ENCODE measurements around the gene FAM50B. TPM values are rescaled to one million over a fixed set of nuclear protein-coding genes. Genes with fewer than 3 reads are reported as not detected.

FAM50B gene
- total and polyA plus RNA-seq, 10 donors: 6.6 to 13.3 (median 9.0) TPM

DNA sequence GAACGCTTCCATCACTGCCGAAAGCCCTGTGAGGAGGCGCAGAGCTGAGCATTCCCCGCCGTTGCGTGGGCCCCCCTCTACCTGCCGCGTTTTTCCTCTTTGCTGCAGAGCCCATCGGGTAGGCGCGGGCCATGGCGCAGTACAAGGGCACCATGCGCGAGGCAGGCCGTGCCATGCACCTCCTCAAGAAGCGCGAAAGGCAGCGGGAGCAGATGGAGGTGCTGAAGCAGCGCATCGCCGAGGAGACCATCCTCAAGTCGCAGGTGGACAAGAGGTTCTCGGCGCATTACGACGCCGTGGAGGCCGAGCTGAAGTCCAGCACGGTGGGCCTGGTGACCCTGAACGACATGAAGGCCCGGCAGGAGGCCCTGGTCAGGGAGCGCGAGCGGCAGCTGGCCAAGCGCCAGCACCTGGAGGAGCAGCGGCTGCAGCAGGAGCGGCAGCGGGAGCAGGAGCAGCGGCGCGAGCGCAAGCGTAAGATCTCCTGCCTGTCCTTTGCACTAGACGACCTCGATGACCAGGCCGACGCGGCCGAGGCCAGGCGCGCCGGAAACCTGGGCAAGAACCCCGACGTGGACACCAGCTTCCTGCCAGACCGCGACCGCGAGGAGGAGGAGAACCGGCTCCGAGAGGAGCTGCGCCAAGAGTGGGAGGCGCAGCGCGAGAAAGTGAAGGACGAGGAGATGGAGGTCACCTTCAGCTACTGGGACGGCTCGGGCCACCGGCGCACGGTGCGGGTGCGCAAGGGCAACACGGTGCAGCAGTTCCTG lies 693 bp downstream of the FAM50B start:
- Histone ChIP-seq H3K9me3 (peaks cover 0 to 10% (median 4%) of the 10 kb centered on the region in 8 donors), H3K27me3 (replicated peaks in 1 of 7) (no peaks in the 10 kb centered on the region), H3K4me3 (peak overlapping the region; percentile 25 to 73 (median 39)), H3K4me1 (peaks cover 0 to 40% (median 13%) of the 10 kb centered on the region in 6 donors), H3K36me3 (no peaks in the 10 kb centered on the region), H3K27ac (peak overlapping the region in 6 of 8 donors; percentile 62 to 81 (median 74))
- WGBS, 5 donors: 70 to 81% (median 72%) methylated on average over 63 to 73 of the region's 73 CpGs
- intact Hi-C loops (cut with DNase I; ENCODE audit: low total_unique reads): no loop called here
- TF ChIP-seq POLR2AphosphoS5 (IDR thresholded peaks at IDR 0.05) (peak in 2 of 3 donors; percentile 44 to 54), POLR2A (IDR thresholded peaks at IDR 0.05) (no peak)
- TF ChIP-seq, protein P1, sequence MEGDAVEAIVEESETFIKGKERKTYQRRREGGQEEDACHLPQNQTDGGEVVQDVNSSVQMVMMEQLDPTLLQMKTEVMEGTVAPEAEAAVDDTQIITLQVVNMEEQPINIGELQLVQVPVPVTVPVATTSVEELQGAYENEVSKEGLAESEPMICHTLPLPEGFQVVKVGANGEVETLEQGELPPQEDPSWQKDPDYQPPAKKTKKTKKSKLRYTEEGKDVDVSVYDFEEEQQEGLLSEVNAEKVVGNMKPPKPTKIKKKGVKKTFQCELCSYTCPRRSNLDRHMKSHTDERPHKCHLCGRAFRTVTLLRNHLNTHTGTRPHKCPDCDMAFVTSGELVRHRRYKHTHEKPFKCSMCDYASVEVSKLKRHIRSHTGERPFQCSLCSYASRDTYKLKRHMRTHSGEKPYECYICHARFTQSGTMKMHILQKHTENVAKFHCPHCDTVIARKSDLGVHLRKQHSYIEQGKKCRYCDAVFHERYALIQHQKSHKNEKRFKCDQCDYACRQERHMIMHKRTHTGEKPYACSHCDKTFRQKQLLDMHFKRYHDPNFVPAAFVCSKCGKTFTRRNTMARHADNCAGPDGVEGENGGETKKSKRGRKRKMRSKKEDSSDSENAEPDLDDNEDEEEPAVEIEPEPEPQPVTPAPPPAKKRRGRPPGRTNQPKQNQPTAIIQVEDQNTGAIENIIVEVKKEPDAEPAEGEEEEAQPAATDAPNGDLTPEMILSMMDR (IDR thresholded peaks at IDR 0.05 in 8 of 11, conservative IDR thresholded peaks at IDR 0.05 in 3 of 11): no peak
- peak; percentile 84 for DNase-seq

DNA sequence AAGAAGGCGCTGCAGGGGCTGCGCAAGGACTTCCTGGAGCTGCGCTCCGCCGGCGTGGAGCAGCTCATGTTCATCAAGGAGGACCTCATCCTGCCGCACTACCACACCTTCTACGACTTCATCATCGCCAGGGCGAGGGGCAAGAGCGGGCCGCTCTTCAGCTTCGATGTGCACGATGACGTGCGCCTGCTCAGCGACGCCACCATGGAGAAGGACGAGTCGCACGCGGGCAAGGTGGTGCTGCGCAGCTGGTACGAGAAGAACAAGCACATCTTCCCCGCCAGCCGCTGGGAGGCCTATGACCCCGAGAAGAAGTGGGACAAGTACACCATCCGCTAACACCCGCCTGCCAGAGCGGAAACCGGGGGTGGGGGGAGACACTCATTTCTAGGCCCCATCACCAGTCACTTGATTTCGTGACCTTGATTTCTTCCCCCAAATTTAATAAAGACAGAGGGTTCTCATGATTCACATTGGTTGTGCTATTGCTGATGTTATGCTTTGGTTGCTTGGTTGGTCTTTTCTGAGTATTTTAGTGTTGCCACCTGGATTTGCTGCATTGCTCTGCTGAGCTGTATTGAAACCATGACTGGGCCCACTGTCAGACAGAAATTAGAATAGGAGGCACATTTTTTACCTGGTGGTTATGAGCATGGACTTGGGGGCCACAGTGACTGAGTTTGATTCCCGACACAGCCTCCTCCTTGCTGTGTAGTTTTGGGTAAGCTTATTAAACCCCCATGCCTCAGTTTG lies 1.5 kb downstream of the FAM50B start:
- Histone ChIP-seq H3K36me3 (no peaks in the 10 kb centered on the region), H3K27ac (peak overlapping the region in 1 of 8 donors; percentile 1), H3K27me3 (replicated peaks in 1 of 7) (no peaks in the 10 kb centered on the region), H3K4me1 (peaks cover 0 to 40% (median 13%) of the 10 kb centered on the region in 6 donors), H3K4me3 (peak overlapping the region in 2 of 8 donors; percentile 56 to 73), H3K9me3 (peaks cover 0 to 10% (median 4%) of the 10 kb centered on the region in 8 donors)
- DNase-seq: peak; percentile 82
- intact Hi-C loops (cut with DNase I; ENCODE audit: low total_unique reads): no loop called here
- WGBS, 5 donors: 74 to 95% (median 90%) methylated on average over 25 to 33 of the region's 33 CpGs
- no peak for TF ChIP-seq POLR2AphosphoS5 (IDR thresholded peaks at IDR 0.05)
- TF ChIP-seq POLR2A (IDR thresholded peaks at IDR 0.05): no peak
- TF ChIP-seq, protein P1 (IDR thresholded peaks at IDR 0.05 in 8 of 11, conservative IDR thresholded peaks at IDR 0.05 in 3 of 11): no peak

DNA sequence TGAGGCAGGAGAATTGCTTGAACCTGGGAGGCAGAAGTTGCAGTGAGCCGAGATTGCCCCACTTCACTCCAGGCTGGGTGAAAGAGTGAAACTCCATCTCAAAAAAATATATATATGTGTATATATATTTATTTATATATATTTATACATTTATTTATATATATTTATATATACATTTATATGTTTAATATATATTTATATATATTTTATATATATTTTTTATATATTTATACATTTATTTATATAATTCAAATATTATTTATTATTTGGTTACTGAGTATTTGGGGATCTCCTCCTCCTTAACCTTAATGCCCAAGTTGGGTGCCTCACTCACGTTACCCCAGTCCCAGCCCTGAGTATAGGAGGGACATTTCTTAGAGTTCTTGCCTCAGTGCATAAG lies 2.7 kb downstream of the FAM50B start:
- intact Hi-C loops (cut with DNase I; ENCODE audit: low total_unique reads): no loop called here
- TF ChIP-seq POLR2AphosphoS5 (IDR thresholded peaks at IDR 0.05) (no peak), POLR2A (IDR thresholded peaks at IDR 0.05) (no peak)
- TF ChIP-seq, protein P1 (IDR thresholded peaks at IDR 0.05 in 8 of 11, conservative IDR thresholded peaks at IDR 0.05 in 3 of 11): no peak
- peaks cover 0 to 10% (median 4%) of the 10 kb centered on the region in 8 donors for H3K9me3 ChIP-seq

DNA sequence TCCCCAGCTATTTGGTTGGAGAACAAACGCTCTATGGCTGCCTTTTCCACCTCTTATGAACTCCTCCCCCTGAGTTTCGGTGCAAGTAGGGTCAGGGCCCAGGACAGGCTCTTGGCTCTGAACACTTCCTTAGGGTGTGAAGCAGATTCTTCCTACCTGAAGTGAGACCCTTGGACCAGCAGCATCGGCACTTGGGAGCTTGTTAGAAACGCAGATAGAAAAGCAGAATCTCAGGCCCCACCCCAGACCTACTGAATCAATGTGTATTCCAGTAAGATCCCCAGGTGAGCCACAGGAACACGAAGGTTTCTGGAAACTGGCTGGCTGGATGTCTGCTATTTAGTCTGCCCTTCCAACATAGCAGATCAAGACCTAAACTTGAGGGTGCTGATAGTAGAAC lies 3.2 kb downstream of the FAM50B start:
- Histone ChIP-seq H3K4me1 (peaks cover 0 to 33% (median 13%) of the 10 kb centered on the region in 6 donors), H3K4me3 (no peak overlapping the region), H3K9me3 (peaks cover 0 to 10% (median 4%) of the 10 kb centered on the region in 8 donors), H3K27me3 (replicated peaks in 1 of 7) (no peaks in the 10 kb centered on the region), H3K36me3 (no peaks in the 10 kb centered on the region), H3K27ac (no peak overlapping the region)
- TF ChIP-seq, protein P1 (IDR thresholded peaks at IDR 0.05 in 8 of 11, conservative IDR thresholded peaks at IDR 0.05 in 3 of 11): no peak
- TF ChIP-seq POLR2AphosphoS5 (IDR thresholded peaks at IDR 0.05): no peak
- no peak for TF ChIP-seq POLR2A (IDR thresholded peaks at IDR 0.05)
- DNase-seq: no peak
- intact Hi-C loops (cut with DNase I; ENCODE audit: low total_unique reads): no loop called here
- 68 to 90% (median 83%) methylated on average over 5 of the region's 5 CpGs for WGBS, 5 donors

More for the DNA sequence above, 2.7 kb downstream of the FAM50B start:
- Histone ChIP-seq H3K4me1 (peaks cover 0 to 38% (median 13%) of the 10 kb centered on the region in 6 donors), H3K27me3 (replicated peaks in 1 of 7) (no peaks in the 10 kb centered on the region), H3K4me3 (no peak overlapping the region), H3K27ac (no peak overlapping the region), H3K36me3 (no peaks in the 10 kb centered on the region)
- 47 to 93% (median 79%) methylated on average over 2 of the region's 2 CpGs for WGBS, 5 donors
- no peak for DNase-seq

Measured in spleen (tissue), 11 donors.